B cell (primary cell): ENCODE measurements around the gene DPCD. TPM values are rescaled to one million over a fixed set of nuclear protein-coding genes. Genes with fewer than 3 reads are reported as not detected.
A peak's percentile ranks its signal among the peaks of the same experiment; 100 is the strongest.

Source experiments
- ATAC-seq: fragments of 200-7000 bp; cut with Tn5 transposase; one replicate; pipeline ENCODE4 v1.10.0; 2021; ENCODE audit warnings: low read depth, mild to moderate bottlenecking, moderate number of reproducible peaks, moderate library complexity
- CTCF ChIA-PET: fragments of 350-600 bp; sonication (Branson Sonifier 250); formaldehyde crosslinking; loops from one replicate; lab custom pipeline; 2021; ENCODE audit warnings: antibody characterized with exemption, inconsistent platforms; lab: Charles Lee
- POLR2A ChIA-PET: fragments of 350-600 bp; sonication (Branson Sonifier 250); formaldehyde crosslinking; loops from one replicate; lab custom pipeline; 2021; ENCODE audit warnings: antibody characterized with exemption; lab: Charles Lee
- DNase-seq: peaks from one replicate; pipeline ENCODE4 v3.0.0; 2013
- H2AFZ ChIP-seq: 2 replicates; pipeline ENCODE4 v1.6.1; 2012; ENCODE audit warnings: mild to moderate bottlenecking, low read depth, low read length; ENCODE audit not compliant: insufficient read depth, poor library complexity, severe bottlenecking
- H3K27ac ChIP-seq, 2 donors: 1 replicate in 1 of 2; 2 replicates in 1 of 2; pipeline ENCODE4 v1.5.1; 2012 to 2013; ENCODE audit warnings: low read length in 2 of 2, mild to moderate bottlenecking in 2 of 2, moderate library complexity in 1 of 2
- H3K27me3 ChIP-seq, 4 experiments: fragments of 200-600 bp in 1 of 4; sonication (generic) in 1 of 4; replicated peaks in 1 of 4; 1 replicate in 2 of 4; 2 replicates in 2 of 4; pipeline versions ENCODE4 v1.6.1 to v1.7.0; 2013 to 2016; ENCODE audit warnings: low read length in 3 of 4, mild to moderate bottlenecking in 2 of 4, mixed read lengths in 1 of 4, moderate library complexity in 1 of 4; ENCODE audit not compliant: insufficient read depth in 4 of 4, control insufficient read depth in 3 of 4; ENCODE audit errors: control extremely low read depth in 1 of 4
- H3K36me3 ChIP-seq, 2 experiments: replicated peaks in 1 of 2; 1 replicate in 1 of 2; 2 replicates in 1 of 2; pipeline versions ENCODE4 v1.6.1 to v1.7.1; 2013; ENCODE audit warnings: low read length in 1 of 2; ENCODE audit not compliant: insufficient read depth in 2 of 2, control insufficient read depth in 1 of 2; ENCODE audit errors: control extremely low read depth in 1 of 2, extremely low read depth in 1 of 2
- H3K4me1 ChIP-seq, 2 donors: fragments of 200-600 bp in 1 of 2; sonication (generic) in 1 of 2; 1 replicate in 1 of 2; 2 replicates in 1 of 2; pipeline versions ENCODE4 v1.5.1 to v1.6.1; 2013 to 2017; ENCODE audit warnings: low read length in 2 of 2; ENCODE audit not compliant: control insufficient read depth in 2 of 2, insufficient read depth in 2 of 2
- H3K4me2 ChIP-seq: replicated peaks from 2 replicates; pipeline ENCODE3; 2012; ENCODE audit warnings: mild to moderate bottlenecking, low read depth, low read length; ENCODE audit not compliant: poor library complexity, severe bottlenecking
- H3K4me3 ChIP-seq, 5 experiments: fragments of 200-600 bp in 1 of 5; sonication (generic) in 1 of 5; 1 replicate in 3 of 5; 2 replicates in 2 of 5; pipeline versions ENCODE4 v1.5.1 to v1.7.0; 2011 to 2016; ENCODE audit warnings: low read length in 4 of 5, mild to moderate bottlenecking in 4 of 5, low read depth in 2 of 5, control low read depth in 1 of 5, moderate library complexity in 1 of 5; ENCODE audit not compliant: insufficient read depth in 1 of 5; ENCODE audit errors: control extremely low read depth in 1 of 5, extremely low read depth in 1 of 5
- H3K79me2 ChIP-seq: fragments of 200-600 bp; sonication (generic); one replicate; pipeline ENCODE4 v1.6.0; 2016; ENCODE audit warnings: low read length; ENCODE audit not compliant: control insufficient read depth, insufficient read depth
- H3K9ac ChIP-seq: fragments of 200-600 bp; sonication (generic); 2 replicates; pipeline ENCODE4 v1.6.1; 2017; ENCODE audit warnings: mild to moderate bottlenecking, low read length, moderate library complexity
- H3K9me3 ChIP-seq, 3 donors: one replicate each; pipeline versions ENCODE4 v1.6.1 to v1.7.1; 2013; ENCODE audit warnings: low read length in 2 of 3; ENCODE audit not compliant: control insufficient read depth in 2 of 3, insufficient read depth in 1 of 3; ENCODE audit errors: control extremely low read depth in 1 of 3
- H4K20me1 ChIP-seq: 2 replicates; pipeline ENCODE4 v1.6.0; 2012; ENCODE audit warnings: mild to moderate bottlenecking, low read length; ENCODE audit not compliant: insufficient read depth, control insufficient read depth, poor library complexity, severe bottlenecking
- H3K27ac Mint-ChIP-seq: one replicate; pipeline ENCODE4 v1.8.0; 2021; ENCODE audit warnings: mixed read lengths
- H3K27me3 Mint-ChIP-seq: one replicate; pipeline ENCODE4 v1.8.0; 2021; ENCODE audit warnings: mixed read lengths
- H3K4me1 Mint-ChIP-seq: one replicate; pipeline ENCODE4 v1.8.0; 2021; ENCODE audit warnings: mixed read lengths
- H3K4me3 Mint-ChIP-seq: one replicate; pipeline ENCODE4 v1.8.0; 2021; ENCODE audit warnings: mixed read lengths
- H3K9me3 Mint-ChIP-seq: one replicate; pipeline ENCODE4 v1.8.0; 2022; ENCODE audit warnings: mixed read lengths; ENCODE audit not compliant: insufficient read depth
- CTCF ChIP-seq: fragments of 200-600 bp; IDR thresholded peaks from one replicate; pipeline ENCODE4 v1.8.0; 2022; ENCODE audit warnings: antibody characterized with exemption, mild to moderate bottlenecking
- EZH2 ChIP-seq: IDR thresholded peaks from 2 replicates; pipeline ENCODE4 v1.6.1; 2012; ENCODE audit warnings: borderline replicate concordance, low read depth, mild to moderate bottlenecking, moderate library complexity, low read length; ENCODE audit not compliant: insufficient read depth, poor library complexity, severe bottlenecking
- WGBS: methylation state at CpG from one replicate; pipeline ENCODE4 v1.1.5; 2013; ENCODE audit warnings: missing lambda C conversion rate; ENCODE audit not compliant: insufficient coverage; 5-methylcytosine and 5-hydroxymethylcytosine counted together
- intact Hi-C: fragments of 100-400 bp; cut with micrococcal nuclease; formaldehyde crosslinking; loops from one replicate; pipeline ENCODE4 v1.10.0; 2022
- polyA plus RNA-seq: library from polyadenylated mRNA; depleted of rRNA; stranded (reverse); fragments of >200 nt; gene quantifications from 2 replicates; pipeline ENCODE4 v1.2.3, GENCODE V29; 2012
- total RNA-seq, 2 donors: library from RNA; stranded (reverse); fragments of 120-200 nt in 1 of 2; gene quantifications; 1 replicate in 1 of 2; 2 replicates in 1 of 2; pipeline versions ENCODE4 v1.2.3 to v1.2.4, GENCODE V29; 2013 to 2022

The DPCD gene
- total and polyA plus RNA-seq, 2 donors (not counting 1 experiment from before 2014, with no cell fraction given) = 0.88 to 2.2 TPM

GRCh38 chr10:101577121-101577871 is 10.8 kb upstream of the DPCD start:
- H3K79me2 ChIP-seq = no peaks in the 10 kb centered on the region
- 97% methylated on average over 7 of the region's 7 CpGs for WGBS
- Mint-ChIP-seq H3K4me3 (no peak overlapping the region), H3K4me1 (no peaks in the 10 kb centered on the region), H3K27ac (peak overlapping the region; percentile 32), H3K9me3 (no peaks in the 10 kb centered on the region), H3K27me3 (no peaks in the 10 kb centered on the region)
- intact Hi-C loops = no loop called here
- H3K9me3 ChIP-seq = peaks cover 0 to 9% (median 0%) of the 10 kb centered on the region in 3 donors
- ATAC-seq (no peak), DNase-seq (no peak)
- ChIA-PET POLR2A (no interaction called here), CTCF (interaction anchor here (0.7 kb wide), 2 partner anchors 580 to 1238 kb away, joined by 3 to 4 read pairs; no protein-coding TSS in a partner anchor)
- TF ChIP-seq CTCF (no peak), EZH2 (no peak)
- no peaks in the 10 kb centered on the region for H4K20me1 ChIP-seq
- H3K9ac ChIP-seq = no peak overlapping the region
- no peaks in the 10 kb centered on the region for H3K4me1 ChIP-seq
- H3K4me3 ChIP-seq = no peak overlapping the region
- no peak overlapping the region for H3K4me2 ChIP-seq
- peaks cover 0 to 21% of the 10 kb centered on the region in 2 experiments for H3K36me3 ChIP-seq
- H3K27me3 ChIP-seq = no peaks in the 10 kb centered on the region
- no peak overlapping the region for H2AFZ ChIP-seq
- no peak overlapping the region for H3K27ac ChIP-seq

- no peak for ATAC-seq
- intact Hi-C loops = no loop called here
- Histone ChIP-seq H3K9me3 (no peaks in the 10 kb centered on the region), H4K20me1 (no peaks in the 10 kb centered on the region), H3K9ac (no peak overlapping the region), H3K27ac (no peak overlapping the region), H3K27me3 (no peaks in the 10 kb centered on the region), H3K36me3 (peaks cover 0 to 29% of the 10 kb centered on the region in 2 experiments), H3K4me3 (no peak overlapping the region), H2AFZ (no peak overlapping the region), H3K4me2 (no peak overlapping the region), H3K79me2 (no peaks in the 10 kb centered on the region), H3K4me1 (no peaks in the 10 kb centered on the region)
- Mint-ChIP-seq H3K4me1 (no peaks in the 10 kb centered on the region), H3K27me3 (no peaks in the 10 kb centered on the region), H3K9me3 (no peaks in the 10 kb centered on the region), H3K27ac (no peak overlapping the region), H3K4me3 (no peak overlapping the region)
- TF ChIP-seq EZH2 (no peak), CTCF (no peak)
- WGBS = 84% methylated on average over 5 of the region's 5 CpGs
- ChIA-PET CTCF (interaction anchor here (0.6 kb wide), 1 partner anchor 64 kb away, joined by 5 read pairs; no protein-coding TSS in a partner anchor), POLR2A (interaction anchor here (0.6 kb wide), 1 partner anchor 429 kb away, joined by 3 read pairs; no protein-coding TSS in a partner anchor)
- DNase-seq = no peak
Measured at GRCh38 chr10:101578192-101578591, 9.9 kb upstream of the DPCD start.
